Endodermal cell (in vitro differentiated cells): ENCODE measurements around the gene DLGAP1. TPM values are rescaled to one million over a fixed set of nuclear protein-coding genes. Genes with fewer than 3 reads are reported as not detected.

Experiments used
- DNase-seq: peaks from one replicate; pipeline ENCODE4 v3.0.0-alpha.2; 2017
- H3K27ac ChIP-seq: 2 replicates; pipeline ENCODE4 v1.5.1; 2013; ENCODE audit warnings: mild to moderate bottlenecking, low read depth, low read length, moderate library complexity
- H3K27me3 ChIP-seq: 2 replicates; pipeline ENCODE4 v1.6.1; 2013; ENCODE audit warnings: mild to moderate bottlenecking, low read length, moderate library complexity; ENCODE audit not compliant: insufficient read depth, control insufficient read depth, poor library complexity, severe bottlenecking
- H3K36me3 ChIP-seq: 2 replicates; pipeline ENCODE4 v1.7.0; 2013; ENCODE audit warnings: mild to moderate bottlenecking, low read length, moderate library complexity; ENCODE audit not compliant: control insufficient read depth, insufficient read depth
- H3K4me1 ChIP-seq: one replicate; pipeline ENCODE4 v1.7.0; 2013; ENCODE audit warnings: low read length; ENCODE audit not compliant: control insufficient read depth, insufficient read depth
- H3K4me3 ChIP-seq: 2 replicates; pipeline ENCODE4 v1.5.1; 2013; ENCODE audit warnings: mild to moderate bottlenecking, low read length, moderate library complexity
- H3K9ac ChIP-seq: 2 replicates; pipeline ENCODE4 v1.6.1; 2013; ENCODE audit warnings: mild to moderate bottlenecking, low read length, moderate library complexity; ENCODE audit not compliant: poor library complexity, severe bottlenecking; ENCODE audit errors: extremely low read depth
- H3K9me3 ChIP-seq: 2 replicates; pipeline ENCODE4 v1.6.1; 2013; ENCODE audit warnings: mild to moderate bottlenecking, low read length, moderate library complexity; ENCODE audit not compliant: control insufficient read depth
- H3K27ac Mint-ChIP-seq: 2 replicates; pipeline ENCODE4 v1.8.0; 2020; ENCODE audit warnings: mixed read lengths
- H3K27me3 Mint-ChIP-seq: 2 replicates; pipeline ENCODE4 v1.8.0; 2021; ENCODE audit warnings: mild to moderate bottlenecking, mixed read lengths; ENCODE audit not compliant: insufficient read depth
- H3K36me3 Mint-ChIP-seq: 2 replicates; pipeline ENCODE4 v1.8.0; 2020; ENCODE audit warnings: low read depth, mixed read lengths
- H3K4me1 Mint-ChIP-seq: 2 replicates; pipeline ENCODE4 v1.8.0; 2020; ENCODE audit warnings: mixed read lengths
- H3K4me3 Mint-ChIP-seq: 2 replicates; pipeline ENCODE4 v1.8.0; 2020; ENCODE audit warnings: mild to moderate bottlenecking, moderate library complexity, mixed read lengths
- H3K9me3 Mint-ChIP-seq: 2 replicates; pipeline ENCODE4 v1.8.0; 2020; ENCODE audit warnings: mild to moderate bottlenecking, mixed read lengths
- WGBS, 2 experiments: methylation state at CpG; one replicate each; pipeline versions ENCODE4 v1.1.5 to v1.1.7; 2013; ENCODE audit warnings: missing lambda C conversion rate in 2 of 2, mixed read lengths in 1 of 2; ENCODE audit not compliant: insufficient coverage in 1 of 2, insufficient read length in 1 of 2; 5-methylcytosine and 5-hydroxymethylcytosine counted together
- total RNA-seq, 2 donors: library from RNA; stranded (reverse); fragmentation: NEBNext Ultra II Directional in 1 of 2; extraction: Animal tissue kit (Norgen Biotek cat#: 25700) in 1 of 2; gene quantifications; 2 replicates in 1 of 2; 3 replicates in 1 of 2; pipeline ENCODE4 v1.2.1, GENCODE V29; 2021
- TF ChIP-seq, protein P1 (sequence below): fragments of 200-600 bp; sonication (generic); conservative IDR thresholded peaks from 2 replicates; pipeline ENCODE4 v1.5.0; 2021; ENCODE audit warnings: antibody characterized with exemption, mild to moderate bottlenecking

DLGAP1 gene
- total RNA-seq, 2 donors from 2014 or later: 11.5 to 21.5 TPM

DNA sequence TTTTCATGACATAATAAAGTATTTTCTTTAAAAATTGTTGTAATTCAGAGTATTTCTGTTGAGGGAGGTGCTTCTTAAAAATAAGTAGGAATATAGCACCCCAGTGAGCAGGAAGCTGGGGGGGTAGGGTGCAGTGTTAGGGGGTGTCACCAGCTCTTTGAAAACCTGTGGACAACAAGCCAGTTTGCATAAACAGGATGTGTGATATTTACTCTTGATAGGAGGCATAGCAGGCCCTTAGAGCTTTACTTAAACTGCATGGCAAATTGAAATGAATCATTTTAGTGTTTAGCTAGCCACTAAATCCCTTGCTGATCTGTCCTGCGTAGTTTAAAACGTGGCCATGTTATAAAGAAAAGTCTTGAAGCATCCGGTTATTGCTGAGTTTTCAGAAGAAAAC, 996.7 kb downstream of the DLGAP1 start:
- H3K4me3 Mint-ChIP-seq: peak overlapping the region; percentile 100
- Histone ChIP-seq H3K4me1 (peaks cover 17% of the 10 kb centered on the region), H3K27ac (peak overlapping the region; percentile 63), H3K36me3 (peaks cover 67% of the 10 kb centered on the region), H3K9ac (no peak overlapping the region), H3K4me3 (peak overlapping the region; percentile 44), H3K9me3 (peaks cover 7% of the 10 kb centered on the region), H3K27me3 (no peaks in the 10 kb centered on the region)
- 75 to 86% methylated on average over 2 to 3 of the region's 3 CpGs for WGBS, 2 experiments
- peak overlapping the region; percentile 62 for H3K27ac Mint-ChIP-seq
- H3K36me3 Mint-ChIP-seq: peaks cover 75% of the 10 kb centered on the region
- peaks cover 67% of the 10 kb centered on the region for H3K4me1 Mint-ChIP-seq
- H3K27me3 Mint-ChIP-seq: no peaks in the 10 kb centered on the region
- no peaks in the 10 kb centered on the region for H3K9me3 Mint-ChIP-seq
- TF ChIP-seq, protein P1, sequence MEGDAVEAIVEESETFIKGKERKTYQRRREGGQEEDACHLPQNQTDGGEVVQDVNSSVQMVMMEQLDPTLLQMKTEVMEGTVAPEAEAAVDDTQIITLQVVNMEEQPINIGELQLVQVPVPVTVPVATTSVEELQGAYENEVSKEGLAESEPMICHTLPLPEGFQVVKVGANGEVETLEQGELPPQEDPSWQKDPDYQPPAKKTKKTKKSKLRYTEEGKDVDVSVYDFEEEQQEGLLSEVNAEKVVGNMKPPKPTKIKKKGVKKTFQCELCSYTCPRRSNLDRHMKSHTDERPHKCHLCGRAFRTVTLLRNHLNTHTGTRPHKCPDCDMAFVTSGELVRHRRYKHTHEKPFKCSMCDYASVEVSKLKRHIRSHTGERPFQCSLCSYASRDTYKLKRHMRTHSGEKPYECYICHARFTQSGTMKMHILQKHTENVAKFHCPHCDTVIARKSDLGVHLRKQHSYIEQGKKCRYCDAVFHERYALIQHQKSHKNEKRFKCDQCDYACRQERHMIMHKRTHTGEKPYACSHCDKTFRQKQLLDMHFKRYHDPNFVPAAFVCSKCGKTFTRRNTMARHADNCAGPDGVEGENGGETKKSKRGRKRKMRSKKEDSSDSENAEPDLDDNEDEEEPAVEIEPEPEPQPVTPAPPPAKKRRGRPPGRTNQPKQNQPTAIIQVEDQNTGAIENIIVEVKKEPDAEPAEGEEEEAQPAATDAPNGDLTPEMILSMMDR: no peak
- no peak for DNase-seq

DNA sequence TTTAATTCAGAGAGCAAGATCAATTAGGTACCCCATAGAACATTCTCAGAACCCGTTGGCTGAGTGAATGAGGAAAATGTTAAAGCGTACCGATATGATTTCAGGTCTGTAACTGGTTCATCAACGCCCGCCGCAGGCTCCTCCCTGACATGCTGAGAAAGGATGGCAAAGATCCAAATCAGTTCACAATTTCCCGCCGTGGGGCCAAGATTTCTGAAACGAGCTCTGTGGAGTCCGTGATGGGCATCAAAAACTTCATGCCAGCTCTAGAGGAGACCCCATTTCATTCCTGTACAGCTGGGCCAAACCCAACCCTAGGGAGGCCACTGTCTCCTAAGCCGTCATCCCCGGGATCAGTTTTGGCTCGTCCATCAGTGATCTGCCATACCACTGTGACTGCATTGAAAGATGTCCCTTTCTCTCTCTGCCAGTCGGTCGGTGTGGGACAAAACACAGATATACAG, 997.8 kb downstream of the DLGAP1 start:
- TF ChIP-seq, protein P1: no peak
- Mint-ChIP-seq H3K27me3 (no peaks in the 10 kb centered on the region), H3K27ac (peak overlapping the region; percentile 66), H3K4me1 (peaks cover 66% of the 10 kb centered on the region), H3K36me3 (peaks cover 86% of the 10 kb centered on the region), H3K4me3 (peak overlapping the region; percentile 100), H3K9me3 (no peaks in the 10 kb centered on the region)
- Histone ChIP-seq H3K4me1 (peaks cover 17% of the 10 kb centered on the region), H3K9ac (no peak overlapping the region), H3K27me3 (no peaks in the 10 kb centered on the region), H3K9me3 (peaks cover 7% of the 10 kb centered on the region), H3K4me3 (peak overlapping the region; percentile 17), H3K27ac (no peak overlapping the region), H3K36me3 (peaks cover 77% of the 10 kb centered on the region)
- 89 to 91% methylated on average over 14 to 15 of the region's 15 CpGs for WGBS, 2 experiments
- DNase-seq: no peak

DNA sequence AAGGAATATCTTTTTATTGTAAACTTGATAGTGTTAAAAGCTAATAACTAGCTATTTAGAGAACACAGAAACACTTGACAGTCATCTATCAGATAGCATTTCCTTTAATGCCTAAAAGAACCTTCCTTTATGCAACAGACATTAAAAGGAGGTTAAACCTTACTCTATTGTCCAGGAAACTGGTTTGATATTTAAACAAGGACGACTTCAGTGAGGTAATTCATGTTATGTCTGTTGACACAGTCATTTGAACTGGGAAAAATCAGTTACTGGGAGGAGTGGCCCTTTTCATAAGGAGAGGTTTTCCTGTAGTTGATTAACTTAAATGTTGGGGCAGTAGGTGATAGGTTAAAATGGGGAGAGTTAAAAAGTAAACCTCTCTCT, 998.4 kb downstream of the DLGAP1 start:
- peak overlapping the region; percentile 100 for H3K4me3 ChIP-seq
- peaks cover 7% of the 10 kb centered on the region for H3K9me3 ChIP-seq
- no peak overlapping the region for H3K9ac ChIP-seq
- H3K27ac ChIP-seq: no peak overlapping the region
- peaks cover 73% of the 10 kb centered on the region for H3K36me3 ChIP-seq
- Mint-ChIP-seq H3K4me1 (peaks cover 60% of the 10 kb centered on the region), H3K27ac (peak overlapping the region; percentile 66), H3K4me3 (peak overlapping the region; percentile 100), H3K27me3 (no peaks in the 10 kb centered on the region), H3K9me3 (no peaks in the 10 kb centered on the region), H3K36me3 (peaks cover 87% of the 10 kb centered on the region)
- H3K27me3 ChIP-seq: no peaks in the 10 kb centered on the region
- TF ChIP-seq, protein P1: no peak
- 51 to 70% methylated on average over 1 of the region's 1 CpG for WGBS, 2 experiments
- peaks cover 17% of the 10 kb centered on the region for H3K4me1 ChIP-seq
- DNase-seq: no peak
